Mesodermal cell (in vitro differentiated cells): Measurements from ENCODE around the gene STEAP1.

Experiments used
- H3K27ac ChIP-seq: 2 replicates; pipeline ENCODE4 v1.7.0; 2013; ENCODE audit warnings: mild to moderate bottlenecking, low read depth, low read length, moderate library complexity; ENCODE audit not compliant: severe bottlenecking
- H3K36me3 ChIP-seq: 2 replicates; pipeline ENCODE4 v1.7.1; 2013; ENCODE audit warnings: mild to moderate bottlenecking, low read length, moderate library complexity; ENCODE audit not compliant: control insufficient read depth, insufficient read depth
- H3K4me1 ChIP-seq: one replicate; pipeline ENCODE4 v1.7.1; 2013; ENCODE audit warnings: mild to moderate bottlenecking, low read length; ENCODE audit not compliant: insufficient read depth, control insufficient read depth, poor library complexity, severe bottlenecking
- H3K4me3 ChIP-seq: 2 replicates; pipeline ENCODE4 v1.7.0; 2013; ENCODE audit warnings: low read length, control low read depth, mild to moderate bottlenecking; ENCODE audit not compliant: insufficient read depth, poor library complexity, severe bottlenecking; ENCODE audit errors: extremely low read depth
- H3K9me3 ChIP-seq: 2 replicates; pipeline ENCODE4 v1.7.1; 2013; ENCODE audit warnings: mild to moderate bottlenecking, low read length, moderate library complexity; ENCODE audit not compliant: control insufficient read depth
- WGBS, 2 experiments: methylation state at CpG; one replicate each; pipeline ENCODE4 v1.1.5; 2013; ENCODE audit warnings: missing lambda C conversion rate in 2 of 2; ENCODE audit not compliant: insufficient coverage in 2 of 2; 5-methylcytosine and 5-hydroxymethylcytosine counted together

Gene STEAP1

DNA sequence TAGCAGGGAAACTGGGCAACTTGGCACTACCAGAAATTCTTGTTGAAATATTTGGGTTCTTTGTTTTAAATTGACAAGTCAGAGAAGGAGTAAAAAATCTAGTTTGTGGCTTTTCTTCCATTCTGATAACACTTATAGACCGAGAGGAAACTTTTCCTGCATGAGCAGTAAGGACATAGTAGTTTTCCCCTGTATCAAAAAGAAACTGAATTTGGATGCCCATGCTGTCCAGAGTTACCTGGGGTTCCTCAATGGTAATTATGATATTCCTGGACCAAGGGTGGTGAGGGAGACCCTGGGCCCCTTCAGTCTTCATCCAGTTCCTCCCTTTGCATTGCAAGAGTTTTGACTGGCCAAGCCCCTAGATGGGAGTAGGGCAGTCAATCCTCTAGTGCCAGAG is 37.4 kb downstream of the STEAP1 start:
- WGBS, 2 experiments = 100% methylated on average over 1 of the region's 1 CpG; no CpG with 5 or more reads in 1 of the 2 experiments
- Histone ChIP-seq H3K9me3 (peaks cover 11% of the 10 kb centered on the region), H3K4me1 (no peaks in the 10 kb centered on the region), H3K36me3 (no peaks in the 10 kb centered on the region), H3K4me3 (no peak overlapping the region), H3K27ac (no peak overlapping the region)

DNA sequence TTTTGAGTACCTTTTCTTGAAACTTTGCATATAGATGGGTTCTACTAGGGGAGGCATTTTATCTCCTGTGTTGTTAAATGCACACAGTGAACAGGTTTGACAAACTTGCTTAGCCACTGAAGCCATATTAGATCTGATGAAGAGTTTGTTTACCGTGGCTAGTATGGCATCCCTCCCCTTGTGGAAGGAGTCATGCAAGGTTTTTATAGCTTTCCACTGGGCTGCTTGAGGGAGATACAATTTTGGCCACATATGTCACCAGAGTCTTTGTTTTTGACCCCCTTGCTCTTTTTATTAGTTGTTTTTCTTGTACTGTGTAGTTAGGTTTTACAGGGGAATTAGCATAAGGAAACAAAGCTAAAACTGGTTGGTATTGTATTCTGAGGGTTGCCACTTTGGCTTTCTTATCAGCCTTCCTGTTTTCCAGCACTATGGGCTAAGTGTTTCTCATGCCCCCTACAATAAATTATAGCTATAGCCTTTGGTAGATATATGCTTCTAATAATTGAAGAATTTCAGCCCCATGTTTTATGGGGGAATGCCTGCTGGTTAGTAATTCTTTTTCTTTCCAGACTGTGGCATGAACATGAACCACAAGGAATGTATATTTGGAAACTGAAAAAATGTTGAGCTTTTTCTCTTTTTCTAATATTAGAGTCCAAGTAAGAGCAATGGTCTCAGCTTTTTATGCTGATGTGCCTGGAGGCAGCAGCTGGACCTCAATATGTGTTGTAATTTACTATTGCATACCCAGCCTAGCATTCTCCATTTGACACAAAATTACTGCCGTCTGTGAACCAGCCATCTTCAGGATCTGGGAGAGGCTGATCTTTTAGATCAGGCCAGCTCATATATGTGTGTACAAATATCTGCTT is 38.8 kb downstream of the STEAP1 start:
- Histone ChIP-seq H3K36me3 (no peaks in the 10 kb centered on the region), H3K9me3 (peaks cover 11% of the 10 kb centered on the region), H3K4me1 (no peaks in the 10 kb centered on the region), H3K4me3 (no peak overlapping the region), H3K27ac (no peak overlapping the region)
- 86 to 100% methylated on average over 1 of the region's 2 CpGs for WGBS, 2 experiments

DNA sequence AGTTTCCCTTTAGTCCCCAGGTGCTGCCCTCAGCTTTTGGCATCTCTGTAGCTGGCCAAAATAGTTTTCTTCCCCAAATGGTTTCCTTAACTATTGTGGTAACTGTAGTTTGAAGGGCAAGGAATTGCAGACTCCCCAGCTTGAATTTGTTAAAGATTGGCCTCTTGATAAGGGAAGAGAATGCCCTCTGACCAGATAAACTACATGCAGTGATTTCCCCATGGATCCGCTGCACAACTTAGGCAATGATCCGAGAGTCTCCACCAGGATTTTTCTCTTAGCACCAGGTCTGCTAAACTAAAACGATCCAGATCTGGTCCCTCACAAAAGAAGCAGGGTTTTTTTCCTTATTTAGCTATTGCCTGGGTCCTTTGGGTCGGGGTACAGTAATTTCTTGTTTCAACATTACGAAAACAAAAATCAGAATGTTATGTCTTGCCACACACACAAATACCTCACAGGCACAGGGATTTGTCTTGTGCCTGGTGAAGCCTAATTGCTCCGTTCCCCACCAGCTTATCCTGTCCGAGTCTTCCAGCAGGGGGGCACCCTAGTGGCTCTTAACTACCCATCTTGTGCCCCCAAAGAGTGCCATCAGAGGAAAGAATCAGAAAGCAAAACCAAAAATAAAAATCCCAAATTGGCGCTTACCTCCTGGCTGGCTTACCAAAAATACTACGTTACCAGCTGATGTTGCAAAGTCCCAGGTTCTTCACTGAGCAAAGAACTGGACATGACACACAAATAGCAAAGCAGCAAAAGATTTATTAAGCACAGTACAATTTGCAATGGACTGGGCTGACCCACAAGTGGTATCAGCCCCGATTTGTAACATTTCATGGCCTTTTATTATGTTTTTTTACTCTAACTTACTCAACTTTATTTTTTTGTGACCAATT is 40.9 kb downstream of the STEAP1 start:
- peaks cover 11% of the 10 kb centered on the region for H3K9me3 ChIP-seq
- no peaks in the 10 kb centered on the region for H3K4me1 ChIP-seq
- no peaks in the 10 kb centered on the region for H3K36me3 ChIP-seq
- WGBS, 2 experiments = 76 to 78% methylated on average over 9 of the region's 10 CpGs
- no peak overlapping the region for H3K27ac ChIP-seq
- H3K4me3 ChIP-seq = no peak overlapping the region

DNA sequence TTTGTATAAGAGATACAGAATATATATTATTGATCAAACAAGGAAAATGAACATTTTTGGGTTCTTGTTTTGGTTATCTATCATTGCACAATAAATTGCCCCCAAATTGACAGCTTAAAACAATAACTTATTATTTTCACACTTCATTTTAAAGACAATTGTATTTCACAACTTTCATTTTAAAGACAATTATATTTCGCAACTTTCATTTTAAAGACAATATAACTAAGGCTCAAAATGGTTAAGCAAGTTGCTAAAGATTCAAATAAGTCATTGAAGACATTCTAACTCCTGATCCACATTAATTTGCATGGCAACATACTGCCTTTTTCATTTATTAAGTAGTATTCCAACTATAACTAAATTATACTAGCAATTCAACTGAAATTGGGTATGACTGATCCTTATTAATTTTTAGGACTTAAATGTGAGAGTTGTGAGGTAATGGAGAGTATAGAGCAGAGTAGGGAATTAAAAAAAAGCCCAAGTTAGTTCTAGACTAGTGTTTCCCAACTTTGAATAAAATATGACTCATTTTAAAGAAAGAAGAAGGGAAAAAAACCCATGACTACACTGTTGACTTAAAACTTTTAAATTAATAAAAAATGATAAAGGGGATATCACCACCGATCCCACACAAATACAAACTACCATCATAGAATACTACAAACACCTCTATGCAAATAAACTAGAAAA is 47.4 kb downstream of the STEAP1 start:
- Histone ChIP-seq H3K4me1 (no peaks in the 10 kb centered on the region), H3K27ac (no peak overlapping the region), H3K9me3 (no peaks in the 10 kb centered on the region), H3K4me3 (no peak overlapping the region), H3K36me3 (no peaks in the 10 kb centered on the region)
- WGBS, 2 experiments = 100% methylated on average over 1 of the region's 2 CpGs; no CpG with 5 or more reads in 1 of the 2 experiments

GRCh38 chr7:90207956-90208355 is 53.7 kb downstream of the STEAP1 start:
- no peak overlapping the region for H3K27ac ChIP-seq
- no CpG with 5 or more reads among the region's 1 CpG for WGBS, 2 experiments
- no peak overlapping the region for H3K4me3 ChIP-seq
- H3K36me3 ChIP-seq = no peaks in the 10 kb centered on the region
- peaks cover 4% of the 10 kb centered on the region for H3K4me1 ChIP-seq
- no peaks in the 10 kb centered on the region for H3K9me3 ChIP-seq

DNA sequence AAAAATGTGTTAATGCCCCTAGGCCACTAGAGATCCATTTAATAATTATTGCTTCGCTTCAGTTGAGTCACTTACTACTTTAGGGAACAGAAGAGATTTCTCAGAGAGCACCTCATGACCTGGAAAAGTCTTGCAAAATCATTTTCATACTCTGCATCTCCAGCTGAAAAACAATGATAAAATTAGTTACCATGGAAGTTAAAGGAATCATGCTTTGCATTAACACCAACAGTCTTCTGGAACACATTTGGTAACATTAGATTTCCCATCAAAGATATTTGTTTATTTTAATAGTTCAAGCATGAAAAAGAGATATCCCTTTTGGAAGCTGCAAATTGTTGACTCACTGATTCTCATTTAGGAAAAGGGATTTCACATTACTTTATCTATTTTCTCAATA is 55.5 kb downstream of the STEAP1 start:
- 100% methylated on average over 1 of the region's 1 CpG; no CpG with 5 or more reads in 1 of the 2 experiments for WGBS, 2 experiments

GRCh38 chr7:90210475-90210874 is 56.2 kb downstream of the STEAP1 start:
- no peaks in the 10 kb centered on the region for H3K9me3 ChIP-seq
- no CpG with 5 or more reads among the region's 5 CpGs for WGBS, 2 experiments
- H3K4me1 ChIP-seq = peaks cover 4% of the 10 kb centered on the region
- no peak overlapping the region for H3K27ac ChIP-seq
- H3K4me3 ChIP-seq = no peak overlapping the region
- H3K36me3 ChIP-seq = no peaks in the 10 kb centered on the region

More for the DNA sequence above, 55.5 kb downstream of the STEAP1 start:
- Histone ChIP-seq H3K4me3 (no peak overlapping the region), H3K27ac (no peak overlapping the region), H3K36me3 (no peaks in the 10 kb centered on the region), H3K4me1 (peaks cover 4% of the 10 kb centered on the region), H3K9me3 (no peaks in the 10 kb centered on the region)

- peaks cover 4% of the 10 kb centered on the region for H3K4me1 ChIP-seq
- no peaks in the 10 kb centered on the region for H3K36me3 ChIP-seq
- H3K27ac ChIP-seq = no peak overlapping the region
- H3K4me3 ChIP-seq = peak overlapping the region; percentile 51
- H3K9me3 ChIP-seq = no peaks in the 10 kb centered on the region
- WGBS, 2 experiments = 10 to 12% methylated on average over 8 to 9 of the region's 11 CpGs
Measured at GRCh38 chr7:90210981-90211380, 56.7 kb downstream of the STEAP1 start.

- WGBS, 2 experiments = 1% methylated on average over 33 to 48 of the region's 73 CpGs
- Histone ChIP-seq H3K27ac (no peak within 1 kb of the TSS), H3K36me3 (no peaks in the 10 kb centered on the region), H3K4me3 (peak within 1 kb of the TSS; percentile 51), H3K4me1 (peaks cover 4% of the 10 kb centered on the region), H3K9me3 (no peaks in the 10 kb centered on the region)
Measured at GRCh38 chr7:90211391-90212148, 57.3 kb downstream of the STEAP1 start, which contains the start of gene STEAP2. TSS of gene STEAP2 (plus strand) at chr7:90211740. CDS start at chr7:90225083, 13,343 bp downstream.

- H3K36me3 ChIP-seq = no peaks in the 10 kb centered on the region
- no peaks in the 10 kb centered on the region for H3K9me3 ChIP-seq
- no peak overlapping the region for H3K27ac ChIP-seq
- H3K4me1 ChIP-seq = peaks cover 4% of the 10 kb centered on the region
- peak overlapping the region; percentile 51 for H3K4me3 ChIP-seq
- WGBS, 2 experiments = 0% methylated on average over 1 of the region's 6 CpGs
Measured at GRCh38 chr7:90212149-90212495, 57.9 kb downstream of the STEAP1 start.
